ENCODE measurements around the gene ZFP14. TPM values are rescaled to one million over a fixed set of nuclear protein-coding genes. Genes with fewer than 3 reads are reported as not detected.

ZFP14 gene
- total RNA-seq, 4 donors from 2014 or later, result 8.6 to 14.9 (median 10.5) TPM

- 94 to 97% methylated on average over 7 of the region's 7 CpGs for WGBS, 2 donors
- intact Hi-C loops (cut with DNase I), result no loop called here
- H3K36me3 ChIP-seq, result peaks cover 27 to 28% of the 10 kb centered on the region in 2 donors
- no peak overlapping the region for H3K4me3 ChIP-seq (replicated peaks in 1 of 3)
- no peaks in the 10 kb centered on the region for H3K9me3 ChIP-seq
- no peaks in the 10 kb centered on the region for H3K4me1 ChIP-seq
- TF ChIP-seq POLR2A (IDR thresholded peaks at IDR 0.05) (no peak), CTCF (IDR thresholded peaks at IDR 0.05) (no peak)
- DNase-seq, result no peak
- H3K27ac ChIP-seq, result no peak overlapping the region
- no peaks in the 10 kb centered on the region for H3K27me3 ChIP-seq
Measured at GRCh38 chr19:36401475-36401874, 22.5 kb upstream of the ZFP14 start.

GRCh38 chr19:36398571-36398970, 19.6 kb upstream of the ZFP14 start:
- no peak for DNase-seq
- no peaks in the 10 kb centered on the region for H3K9me3 ChIP-seq
- no peak for TF ChIP-seq POLR2A (IDR thresholded peaks at IDR 0.05)
- TF ChIP-seq CTCF (IDR thresholded peaks at IDR 0.05), result no peak
- no peaks in the 10 kb centered on the region for H3K4me1 ChIP-seq
- H3K36me3 ChIP-seq, result peaks cover 6 to 20% of the 10 kb centered on the region in 2 donors
- 92 to 96% methylated on average over 3 of the region's 3 CpGs for WGBS, 2 donors
- no peaks in the 10 kb centered on the region for H3K27me3 ChIP-seq
- intact Hi-C loops (cut with DNase I), result no loop called here
- no peak overlapping the region for H3K4me3 ChIP-seq (replicated peaks in 1 of 3)
- no peak overlapping the region for H3K27ac ChIP-seq

- TF ChIP-seq POLR2A (IDR thresholded peaks at IDR 0.05), result no peak
- no peak for TF ChIP-seq CTCF (IDR thresholded peaks at IDR 0.05)
- intact Hi-C loops (cut with DNase I), result no loop called here
- no peak for DNase-seq
- Histone ChIP-seq H3K27ac (no peak overlapping the region), H3K27me3 (no peaks in the 10 kb centered on the region), H3K4me3 (replicated peaks in 1 of 3) (no peak overlapping the region), H3K36me3 (peaks cover 14 to 15% of the 10 kb centered on the region in 2 donors), H3K9me3 (no peaks in the 10 kb centered on the region), H3K4me1 (no peaks in the 10 kb centered on the region)
- 99 to 100% methylated on average over 11 of the region's 11 CpGs for WGBS, 2 donors
Measured at GRCh38 chr19:36392916-36393673, 14.1 kb upstream of the ZFP14 start.

- Histone ChIP-seq H3K4me1 (peaks cover 10 to 13% of the 10 kb centered on the region in 2 donors), H3K27ac (peak overlapping the region in 2 of 3 donors; percentile 27 to 81), H3K4me3 (replicated peaks in 1 of 3) (peak overlapping the region in 2 of 3 donors; percentile 54), H3K36me3 (no peaks in the 10 kb centered on the region), H3K9me3 (no peaks in the 10 kb centered on the region), H3K27me3 (no peaks in the 10 kb centered on the region)
- TF ChIP-seq POLR2A (IDR thresholded peaks at IDR 0.05) (no peak), CTCF (IDR thresholded peaks at IDR 0.05) (no peak)
- intact Hi-C loops (cut with DNase I), result no loop called here
- 41 to 58% methylated on average over 9 to 10 of the region's 10 CpGs for WGBS, 2 donors
- no peak for DNase-seq
Measured at GRCh38 chr19:36379510-36379819, 464 bp upstream of the ZFP14 start.

- no peaks in the 10 kb centered on the region for H3K9me3 ChIP-seq
- WGBS, 2 donors, result 47 to 53% methylated on average over 9 of the region's 10 CpGs
- peak overlapping the region in 1 of 3 donors; percentile 81 for H3K27ac ChIP-seq
- H3K4me1 ChIP-seq, result peaks cover 10 to 13% of the 10 kb centered on the region in 2 donors
- H3K27me3 ChIP-seq, result no peaks in the 10 kb centered on the region
- intact Hi-C loops (cut with DNase I), result no loop called here
- no peak overlapping the region for H3K4me3 ChIP-seq (replicated peaks in 1 of 3)
- no peaks in the 10 kb centered on the region for H3K36me3 ChIP-seq
- TF ChIP-seq CTCF (IDR thresholded peaks at IDR 0.05) (no peak), POLR2A (IDR thresholded peaks at IDR 0.05) (no peak)
- DNase-seq, result no peak
Measured at GRCh38 chr19:36377541-36378178, 1.3 kb downstream of the ZFP14 start.
